Measurements from ENCODE around the gene RBM46. TPM values are rescaled to one million over a fixed set of nuclear protein-coding genes. Genes with fewer than 3 reads are reported as not detected.
A peak's percentile ranks its signal among the peaks of the same experiment; 100 is the strongest.

The RBM46 gene
- total RNA-seq, 1 experiment from 2014 or later = not detected

- H3K27ac ChIP-seq (ENCODE audit: low read length) = no peak overlapping the region
- no peaks in the 10 kb centered on the region for H3K36me3 ChIP-seq (ENCODE audit: control insufficient read depth, insufficient read depth, low read length)
- no peaks in the 10 kb centered on the region for H3K4me1 ChIP-seq (ENCODE audit: control insufficient read depth, insufficient read depth, low read length)
- POLR2A ChIA-PET = no interaction called here
- in situ Hi-C loops (cut with HindIII; ENCODE audit: low pct_unique_long_range_greater_than_20kb, low sequenced_read_pairs) = no loop called here
- no peak for ATAC-seq
- no peak for DNase-seq (ENCODE audit: low read depth, low spot score)
- intact Hi-C loops (cut with micrococcal nuclease; ENCODE audit: unreplicated experiment) = no loop called here
- no peak for TF ChIP-seq REST (IDR thresholded peaks at IDR 0.05; ENCODE audit: insufficient read depth in 1 of 2, low read depth in 2 of 2, low read length in 1 of 2)
- no peak for TF ChIP-seq TCF7L2 (IDR thresholded peaks at IDR 0.05; ENCODE audit: low read depth, low read length)
- TF ChIP-seq POLR2AphosphoS5 (IDR thresholded peaks at IDR 0.05; ENCODE audit: low read depth, low read length) = no peak
- TF ChIP-seq CTCF (IDR thresholded peaks at IDR 0.05) = no peak
- TF ChIP-seq SIN3A (IDR thresholded peaks at IDR 0.05; ENCODE audit: borderline replicate concordance, insufficient read depth, low read depth, low read length) = no peak
- no peak overlapping the region for H3K4me3 ChIP-seq (ENCODE audit: low read depth in 2 of 2, low read length in 2 of 2)
- BruUV-seq (replicated peaks) = no TSS peak
- H3K27me3 ChIP-seq (ENCODE audit: control insufficient read depth, insufficient read depth, low read length) = no peaks in the 10 kb centered on the region
- no peaks in the 10 kb centered on the region for H3K9me3 ChIP-seq (ENCODE audit: control insufficient read depth, insufficient read depth, low read depth, low read length)
- CTCF ChIA-PET = no interaction called here
Observed at GRCh38 chr4:154781983-154782293, 866 bp downstream of the RBM46 start.

- DNase-seq (ENCODE audit: low read depth, low spot score) = peak; percentile 13
- Histone ChIP-seq H3K27me3 (ENCODE audit: control insufficient read depth, insufficient read depth, low read length) (no peaks in the 10 kb centered on the region), H3K36me3 (ENCODE audit: control insufficient read depth, insufficient read depth, low read length) (no peaks in the 10 kb centered on the region), H3K27ac (ENCODE audit: low read length) (no peak overlapping the region), H3K4me3 (ENCODE audit: low read depth in 2 of 2, low read length in 2 of 2) (no peak overlapping the region), H3K9me3 (ENCODE audit: control insufficient read depth, insufficient read depth, low read depth, low read length) (no peaks in the 10 kb centered on the region), H3K4me1 (ENCODE audit: control insufficient read depth, insufficient read depth, low read length) (no peaks in the 10 kb centered on the region)
- no peak for ATAC-seq
- BruUV-seq (replicated peaks) = no TSS peak
- TF ChIP-seq CTCF (IDR thresholded peaks at IDR 0.05) = peak; percentile 47; the same call in 1 of the 2 replicates
- no peak for TF ChIP-seq SIN3A (IDR thresholded peaks at IDR 0.05; ENCODE audit: borderline replicate concordance, insufficient read depth, low read depth, low read length)
- ChIA-PET POLR2A (no interaction called here), CTCF (no interaction called here)
- in situ Hi-C loops (cut with HindIII; ENCODE audit: low pct_unique_long_range_greater_than_20kb, low sequenced_read_pairs) = no loop called here
- intact Hi-C loops (cut with micrococcal nuclease; ENCODE audit: unreplicated experiment) = loop anchor here (2.0 to 10.0 kb wide), 4 partner anchors 120 to 978 kb away; no protein-coding TSS in a partner anchor
Observed at GRCh38 chr4:154807042-154807630, 26.1 kb downstream of the RBM46 start.

Data from Panc1 (cell line).